Loucy (cell line): Measurements from ENCODE around the gene SPOCK1.

ENCODE experiments used
- CTCF ChIP-seq: fragments of 200-600 bp; sonication (generic); conservative IDR thresholded peaks from 2 replicates; pipeline ENCODE4 v1.5.1; 2014; ENCODE audit warnings: mild to moderate bottlenecking, antibody characterized with exemption, low read length
- EZH2phosphoT487 ChIP-seq: fragments of 200-600 bp; IDR thresholded peaks from 2 replicates; pipeline ENCODE4 v1.6.1; 2018; ENCODE audit warnings: antibody characterized with exemption, mild to moderate bottlenecking, moderate library complexity, borderline replicate concordance

- TF ChIP-seq CTCF, result no peak
- no peak for TF ChIP-seq EZH2phosphoT487
Measured at GRCh38 chr5:137385064-137385463, 114.1 kb downstream of the SPOCK1 start.
